Endothelial cell (in vitro differentiated cells): ENCODE measurements around the gene ELMOD3. TPM values are rescaled to one million over a fixed set of nuclear protein-coding genes. Genes with fewer than 3 reads are reported as not detected.

Source experiments
- DNase-seq: peaks from one replicate; pipeline ENCODE4 v3.0.0; 2021; ENCODE audit warnings: low spot score
- H3K27ac Mint-ChIP-seq: one replicate; pipeline ENCODE4 v1.8.0; 2021; ENCODE audit warnings: mixed read lengths, inconsistent platforms; ENCODE audit not compliant: unreplicated experiment
- H3K27me3 Mint-ChIP-seq: one replicate; pipeline ENCODE4 v1.8.0; 2021; ENCODE audit warnings: mild to moderate bottlenecking, moderate library complexity, mixed read lengths, inconsistent platforms; ENCODE audit not compliant: unreplicated experiment
- H3K36me3 Mint-ChIP-seq: one replicate; pipeline ENCODE4 v1.8.0; 2021; ENCODE audit warnings: mild to moderate bottlenecking, low read depth, mixed read lengths, inconsistent platforms; ENCODE audit not compliant: unreplicated experiment
- H3K4me1 Mint-ChIP-seq: one replicate; pipeline ENCODE4 v1.8.0; 2021; ENCODE audit warnings: mild to moderate bottlenecking, mixed read lengths, inconsistent platforms; ENCODE audit not compliant: unreplicated experiment
- H3K4me3 Mint-ChIP-seq: one replicate; pipeline ENCODE4 v1.8.0; 2021; ENCODE audit warnings: mild to moderate bottlenecking, mixed read lengths, inconsistent platforms; ENCODE audit not compliant: unreplicated experiment
- H3K9me3 Mint-ChIP-seq: one replicate; pipeline ENCODE4 v1.8.0; 2021; ENCODE audit warnings: mixed read lengths, inconsistent platforms; ENCODE audit not compliant: unreplicated experiment
- CTCF ChIP-seq: fragments of 200-600 bp; sonication (generic); IDR thresholded peaks from one replicate; pipeline ENCODE4 v1.5.0; 2021; ENCODE audit warnings: antibody characterized with exemption; ENCODE audit not compliant: unreplicated experiment
- long read RNA-seq: library from polyadenylated mRNA; unstranded; transcript quantifications from one replicate; pipeline ENCODE4 v2.0.0, GENCODE V29; 2020; ENCODE audit not compliant: unreplicated experiment
- total RNA-seq: library from RNA; stranded (reverse); fragmentation: NEBNext Ultra II Directional; extraction: Animal tissue kit (Norgen Biotek cat#: 25700); gene quantifications from one replicate; pipeline ENCODE4 v1.2.1, GENCODE V29; 2021; ENCODE audit not compliant: unreplicated experiment

The ELMOD3 gene
- 15.9 TPM for total RNA-seq
- long read RNA-seq, partial matches to known transcripts: 0 of 7 reads
- long read RNA-seq, other reads (novel, unspliced or antisense): 5 of 7 reads

- H3K27ac Mint-ChIP-seq: peak within 1 kb of the TSS; percentile 94
- peak; percentile 95 for DNase-seq
- H3K36me3 Mint-ChIP-seq: peaks cover 19% of the 10 kb centered on the region
- no peaks in the 10 kb centered on the region for H3K9me3 Mint-ChIP-seq
- H3K4me1 Mint-ChIP-seq: peaks cover 20% of the 10 kb centered on the region
- H3K27me3 Mint-ChIP-seq: peaks cover 8% of the 10 kb centered on the region
- TF ChIP-seq CTCF: no peak
- H3K4me3 Mint-ChIP-seq: peak within 1 kb of the TSS; percentile 100
These were observed at the start of gene ELMOD3, which contains the start of gene RETSAT for GRCh38 chr2:85354286-85355072. ELMOD3 (plus strand) TSS chr2:85354769; CDS start chr2:85357199, 2,430 bp downstream. RETSAT (minus strand) TSS chr2:85354528; CDS start chr2:85354507, 21 bp downstream.

- H3K27ac Mint-ChIP-seq: no peak overlapping the region
- H3K4me1 Mint-ChIP-seq: peaks cover 46% of the 10 kb centered on the region
- H3K4me3 Mint-ChIP-seq: no peak overlapping the region
- peaks cover 49% of the 10 kb centered on the region for H3K36me3 Mint-ChIP-seq
- H3K9me3 Mint-ChIP-seq: no peaks in the 10 kb centered on the region
- no peak for TF ChIP-seq CTCF
- DNase-seq: no peak
- H3K27me3 Mint-ChIP-seq: peaks cover 30% of the 10 kb centered on the region
These were observed 47.1 kb upstream of the ELMOD3 start for GRCh38 chr2:85307527-85307897.

GRCh38 chr2:85308201-85308600 lies 46.4 kb upstream of the ELMOD3 start:
- no peak overlapping the region for H3K27ac Mint-ChIP-seq
- peak overlapping the region; percentile 59 for H3K4me3 Mint-ChIP-seq
- H3K36me3 Mint-ChIP-seq: peaks cover 47% of the 10 kb centered on the region

GRCh38 chr2:85308896-85309555 lies 45.5 kb upstream of the ELMOD3 start:
- no peak for DNase-seq
- H3K4me3 Mint-ChIP-seq: peak overlapping the region; percentile 59
- no peak for TF ChIP-seq CTCF
- H3K4me1 Mint-ChIP-seq: peaks cover 41% of the 10 kb centered on the region
- H3K9me3 Mint-ChIP-seq: no peaks in the 10 kb centered on the region
- H3K36me3 Mint-ChIP-seq: peaks cover 43% of the 10 kb centered on the region
- H3K27me3 Mint-ChIP-seq: peaks cover 31% of the 10 kb centered on the region
- H3K27ac Mint-ChIP-seq: peak overlapping the region; percentile 76

More at GRCh38 chr2:85308201-85308600, 46.4 kb upstream of the ELMOD3 start:
- H3K4me1 Mint-ChIP-seq: peaks cover 44% of the 10 kb centered on the region
- no peak for TF ChIP-seq CTCF
- peaks cover 30% of the 10 kb centered on the region for H3K27me3 Mint-ChIP-seq
- no peaks in the 10 kb centered on the region for H3K9me3 Mint-ChIP-seq
- no peak for DNase-seq
